CD4-positive, alpha-beta T cell treated with Interleukin-15 for 1 hour (primary cell): Measurements from ENCODE around the gene HES5.
A peak's percentile ranks its signal among the peaks of the same experiment; 100 is the strongest.
"Not testable (repeated sequence)": the region's sequence is repeated elsewhere in the genome, so short reads cannot be mapped to it uniquely, and the experiment has no call there.

Experiments used
- DNase-seq: peaks from one replicate; pipeline ENCODE4 v3.0.0-alpha.2; 2020

HES5 gene, protein sequence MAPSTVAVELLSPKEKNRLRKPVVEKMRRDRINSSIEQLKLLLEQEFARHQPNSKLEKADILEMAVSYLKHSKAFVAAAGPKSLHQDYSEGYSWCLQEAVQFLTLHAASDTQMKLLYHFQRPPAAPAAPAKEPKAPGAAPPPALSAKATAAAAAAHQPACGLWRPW

DNA sequence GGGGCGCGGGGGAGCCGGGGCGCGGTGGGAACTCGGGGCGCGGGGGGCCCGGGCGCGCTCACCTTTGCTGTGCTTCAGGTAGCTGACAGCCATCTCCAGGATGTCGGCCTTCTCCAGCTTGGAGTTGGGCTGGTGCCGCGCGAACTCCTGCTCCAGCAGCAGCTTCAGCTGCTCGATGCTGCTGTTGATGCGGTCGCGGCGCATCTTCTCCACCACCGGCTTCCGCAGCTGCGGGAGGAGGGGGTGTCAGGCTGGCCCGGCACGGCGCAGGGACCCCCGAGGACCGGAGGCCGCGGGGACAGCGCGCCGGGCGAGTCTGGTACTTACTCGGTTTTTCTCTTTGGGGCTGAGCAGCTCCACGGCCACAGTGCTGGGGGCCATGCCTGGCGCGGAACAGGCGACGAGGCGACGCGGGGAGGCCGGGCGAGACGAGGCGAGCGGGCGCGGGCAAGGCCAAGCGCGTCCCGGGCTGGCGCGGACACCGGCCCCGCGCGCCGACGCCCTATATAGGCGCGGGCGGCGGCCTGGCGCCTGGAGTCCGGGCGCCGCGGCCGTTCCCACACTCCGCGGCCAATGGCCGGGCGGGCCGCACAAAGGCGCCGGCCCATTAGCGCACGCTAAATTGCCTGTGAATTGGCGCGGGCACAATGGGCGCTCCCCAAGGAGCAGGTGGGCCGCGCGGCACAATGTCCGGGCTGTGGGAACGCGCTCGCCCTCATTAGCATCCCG lies at the start of gene HES5:
Gene HES5, minus strand, starts transcription at position 480 of the 729 bp plus-strand sequence. Its CDS starts 99 bp downstream, at position 381.
- no peak for DNase-seq

DNA sequence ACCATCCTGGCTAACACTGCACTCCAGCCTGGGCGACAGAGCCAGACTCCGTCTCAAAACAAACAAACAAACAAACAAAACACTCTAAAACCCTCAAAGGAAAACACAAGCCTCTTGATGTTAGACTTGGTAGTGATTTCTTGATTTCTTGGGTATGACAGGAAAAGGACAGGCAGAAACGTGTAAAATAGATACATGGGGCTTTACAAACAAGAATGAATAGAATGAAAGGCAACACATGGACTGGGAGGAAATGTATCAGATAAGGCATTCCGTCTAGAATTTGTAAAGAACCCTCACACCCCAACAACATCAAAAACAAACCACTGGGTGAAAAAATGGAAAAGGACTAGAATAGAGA lies 48.7 kb upstream of the HES5 start:
- no peak for DNase-seq

DNA sequence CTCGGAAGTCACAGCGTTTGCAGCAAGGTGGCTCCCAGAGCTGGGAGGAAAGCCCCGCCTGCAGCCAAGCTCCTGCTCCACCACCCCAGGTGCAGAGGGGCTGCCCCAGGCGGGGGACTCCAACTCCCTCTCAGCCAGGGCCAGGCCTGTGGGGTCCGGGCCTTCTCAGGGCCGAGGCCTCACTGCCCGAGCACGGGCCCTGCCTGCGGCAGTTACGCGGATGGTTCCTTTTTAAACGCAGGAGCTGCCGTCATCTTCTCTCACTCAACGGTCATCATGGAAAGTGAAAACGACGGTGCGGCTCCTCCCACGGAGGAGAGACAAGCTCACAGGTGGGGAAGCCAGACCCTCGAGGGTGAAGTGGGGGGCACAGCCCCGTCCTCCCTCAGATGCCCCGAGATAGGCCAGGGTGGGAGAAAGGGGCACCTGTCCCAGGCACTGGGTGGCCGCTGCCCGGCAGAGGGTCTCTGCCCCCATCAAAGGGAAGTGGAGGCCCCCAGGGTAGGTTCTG lies 47.6 kb upstream of the HES5 start:
- DNase-seq = peak; percentile 56

DNA sequence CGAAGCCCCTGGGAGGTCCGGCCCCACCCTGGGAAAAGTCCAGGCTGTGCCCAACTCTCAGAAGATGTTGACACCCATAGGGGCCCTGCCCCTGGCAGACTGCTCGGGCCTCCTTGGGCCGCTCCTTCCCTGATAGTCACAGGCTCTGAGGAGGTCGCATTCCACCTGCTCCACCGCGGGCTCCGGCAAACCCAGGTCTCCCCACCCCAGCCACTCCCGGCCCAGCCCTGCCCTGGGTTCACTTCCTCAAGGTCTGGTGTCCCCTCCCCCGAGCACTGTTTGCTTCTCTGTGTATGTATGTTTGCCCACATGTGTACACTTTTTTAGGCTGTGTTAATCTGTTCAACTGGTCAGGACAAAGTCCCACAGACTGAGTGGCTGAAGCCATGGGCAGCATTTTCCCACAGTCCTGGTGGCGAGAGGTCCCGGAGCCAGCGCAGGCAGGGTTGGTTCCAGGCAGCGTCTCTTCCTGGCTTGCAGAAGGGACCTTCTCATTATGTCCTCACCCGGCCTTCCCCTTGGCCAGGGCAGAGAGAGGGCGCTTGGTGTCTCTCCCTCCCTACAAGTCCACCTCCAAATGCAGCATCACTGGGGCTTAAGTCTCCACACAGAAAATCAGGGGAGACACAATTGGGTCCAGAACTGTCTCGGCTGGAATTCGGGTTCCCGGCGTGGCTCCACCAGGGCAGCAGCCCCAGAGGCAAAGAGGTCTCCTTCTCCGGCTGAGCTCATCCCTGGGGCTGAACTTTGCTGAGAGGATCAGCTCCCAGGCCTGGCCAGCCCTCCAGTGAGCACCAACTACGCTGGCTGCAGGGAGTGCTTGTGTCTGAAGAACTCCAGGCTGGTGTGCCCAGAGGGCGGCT lies 46.0 kb upstream of the HES5 start:
- DNase-seq = peak; percentile 28

DNA sequence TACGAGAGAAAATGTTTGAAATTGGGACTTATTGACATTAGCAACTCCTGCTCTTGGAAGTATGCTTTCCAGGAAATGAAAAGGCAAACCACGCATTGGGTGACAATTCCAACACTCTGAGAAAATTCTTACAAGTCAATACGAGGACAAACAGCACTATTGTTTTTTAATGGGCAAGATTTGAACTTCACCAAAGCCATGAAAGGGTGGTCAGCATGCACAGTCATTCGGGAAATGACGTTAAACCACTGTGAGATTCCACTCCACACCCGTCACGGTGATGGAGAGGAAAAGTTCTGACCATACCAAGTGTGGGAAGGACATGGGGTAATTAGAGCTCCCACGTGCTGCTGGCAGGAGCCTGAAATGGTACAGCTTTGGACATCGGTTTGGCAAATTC lies 44.3 kb upstream of the HES5 start:
- DNase-seq = no peak

DNA sequence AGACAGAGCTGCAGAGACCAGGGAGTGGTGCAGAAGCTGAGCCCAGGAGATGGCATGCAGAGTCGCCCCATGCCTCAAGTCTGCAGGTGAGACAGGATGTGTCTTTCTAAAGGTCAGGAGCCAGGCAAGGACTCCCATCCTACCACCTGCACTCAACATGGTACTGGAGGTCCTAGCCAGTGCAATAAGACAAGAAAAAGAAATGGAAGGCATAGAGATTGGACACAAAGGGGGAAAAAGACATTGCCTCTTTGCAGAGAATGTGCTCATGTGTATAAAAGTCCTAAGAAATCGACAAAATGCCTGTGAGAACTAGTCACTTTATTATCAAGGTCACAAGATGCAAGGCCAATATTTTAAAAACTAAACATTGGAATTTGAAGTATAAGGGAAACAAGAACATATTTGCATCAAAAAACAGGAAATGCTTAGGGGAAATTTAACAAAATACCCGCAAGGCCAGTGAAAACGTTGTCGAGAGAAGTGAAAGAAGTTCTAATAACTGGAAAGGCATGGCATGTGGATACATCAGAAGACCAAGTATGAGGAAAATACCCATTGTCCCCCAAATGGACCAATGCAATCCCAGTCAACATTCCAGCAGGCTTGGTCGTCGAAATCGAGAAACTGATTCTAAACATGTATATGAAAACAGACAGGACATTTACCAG lies 43.3 kb upstream of the HES5 start:
- DNase-seq = no peak

DNA sequence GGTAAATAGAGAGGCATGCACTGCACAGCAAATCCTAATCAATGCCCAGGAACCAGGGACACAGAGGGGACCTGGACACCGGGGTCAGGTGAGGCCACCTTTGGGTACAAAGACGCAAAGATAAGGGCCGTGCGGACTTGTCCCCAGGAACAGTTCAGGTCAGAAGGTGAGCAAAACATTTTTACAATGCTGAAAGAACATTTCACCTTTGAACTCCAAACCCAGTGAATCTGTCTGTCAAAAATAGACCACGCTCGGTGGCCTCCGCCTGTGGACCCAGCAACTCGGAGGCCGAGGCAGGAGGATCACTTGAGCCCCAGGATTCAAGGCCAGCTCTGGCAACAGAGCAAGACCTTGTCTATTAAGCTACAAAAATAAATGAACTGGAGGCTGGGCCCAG lies 41.3 kb upstream of the HES5 start:
- DNase-seq = no peak

DNA sequence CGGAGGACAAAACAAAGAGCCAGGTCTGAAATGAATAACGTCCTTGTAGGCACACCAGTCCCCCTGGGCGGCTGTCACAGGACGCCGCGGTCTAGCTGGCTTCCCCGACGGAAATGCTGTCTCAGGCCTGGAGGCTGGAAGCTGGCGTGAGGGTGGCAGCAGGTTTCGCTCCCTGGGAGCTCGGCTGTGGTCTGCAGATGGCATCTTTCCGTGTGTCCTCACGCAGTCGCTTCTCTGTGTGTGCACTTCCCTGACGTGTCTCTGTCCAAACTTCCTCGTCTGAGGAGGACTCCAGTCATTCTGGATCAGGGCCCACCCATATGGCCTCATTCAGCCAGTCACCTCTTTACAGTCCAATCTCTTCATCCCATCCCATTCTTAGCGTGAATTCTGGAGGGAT lies 40.3 kb upstream of the HES5 start:
- DNase-seq = no peak

DNA sequence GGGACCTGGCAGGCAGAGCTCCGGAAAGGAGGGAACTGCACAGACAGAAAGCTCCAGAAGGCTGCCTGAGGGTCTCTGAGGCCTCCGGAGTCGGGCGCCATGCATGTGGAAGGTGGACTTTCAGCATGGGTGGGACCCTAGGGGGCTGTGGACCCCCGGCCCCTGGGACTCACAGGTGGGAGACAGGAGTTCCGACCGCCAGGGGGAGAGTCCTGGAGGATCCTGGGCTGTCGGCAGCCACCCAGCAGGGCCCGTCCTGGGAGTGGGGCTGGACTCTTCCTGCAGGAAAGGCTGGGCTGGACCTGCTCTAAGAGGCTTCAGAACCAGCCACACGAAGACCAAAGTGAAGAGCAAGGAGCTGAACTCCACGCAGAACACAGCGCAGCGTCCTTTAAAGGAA lies 39.6 kb upstream of the HES5 start:
- not testable (repeated sequence) for DNase-seq

DNA sequence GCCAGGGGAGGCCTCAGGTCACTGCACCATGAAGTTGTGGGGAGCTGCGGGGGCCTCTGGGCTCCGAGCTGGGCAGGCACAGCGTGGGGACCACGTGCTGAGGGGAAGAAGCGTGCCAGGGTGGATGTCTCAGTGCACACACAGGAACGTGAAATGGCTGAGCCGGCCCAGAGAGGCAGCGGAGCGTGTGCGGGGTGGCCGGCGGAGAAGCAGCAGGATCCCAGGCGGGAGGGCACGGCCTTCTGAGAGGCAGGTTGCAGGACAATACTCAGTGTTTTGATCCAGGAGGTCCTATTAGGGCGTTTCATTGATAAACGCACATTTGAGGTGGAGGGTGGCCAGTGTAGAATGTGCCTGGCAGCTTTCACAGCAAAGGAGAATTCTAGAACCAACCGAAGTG lies 39.0 kb upstream of the HES5 start:
- DNase-seq = no peak

DNA sequence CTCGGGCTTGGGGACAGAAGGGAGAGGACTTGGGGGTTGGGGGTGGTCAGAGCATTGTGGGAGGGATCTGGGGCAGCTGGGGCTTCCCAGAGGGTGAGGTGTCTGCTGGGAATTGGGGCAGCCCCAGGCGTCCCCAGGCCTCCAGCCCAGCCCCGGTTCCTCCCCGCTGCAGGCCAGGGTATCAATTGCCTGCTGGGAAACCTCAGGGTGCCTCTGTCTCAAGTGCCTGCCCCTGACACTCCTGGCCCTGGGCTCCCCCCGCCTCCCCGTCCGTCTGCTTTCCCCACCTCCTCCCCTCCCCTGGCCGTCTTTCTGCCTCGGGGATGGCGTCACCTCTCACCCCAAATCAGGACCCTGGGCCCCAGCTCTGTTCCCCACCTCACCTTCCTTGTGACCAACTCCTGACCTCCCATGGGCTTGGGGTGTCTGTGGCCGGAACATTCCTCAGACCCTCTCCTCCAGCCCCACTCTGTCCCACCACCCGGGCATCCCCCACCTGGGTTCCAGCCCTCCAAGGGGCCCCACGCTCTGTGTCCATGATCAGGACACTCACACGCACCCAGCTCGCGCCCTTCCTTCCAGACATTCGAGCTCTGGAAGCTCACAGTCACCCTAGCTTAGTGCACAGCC lies 38.2 kb upstream of the HES5 start:
- not testable (repeated sequence) for DNase-seq

DNA sequence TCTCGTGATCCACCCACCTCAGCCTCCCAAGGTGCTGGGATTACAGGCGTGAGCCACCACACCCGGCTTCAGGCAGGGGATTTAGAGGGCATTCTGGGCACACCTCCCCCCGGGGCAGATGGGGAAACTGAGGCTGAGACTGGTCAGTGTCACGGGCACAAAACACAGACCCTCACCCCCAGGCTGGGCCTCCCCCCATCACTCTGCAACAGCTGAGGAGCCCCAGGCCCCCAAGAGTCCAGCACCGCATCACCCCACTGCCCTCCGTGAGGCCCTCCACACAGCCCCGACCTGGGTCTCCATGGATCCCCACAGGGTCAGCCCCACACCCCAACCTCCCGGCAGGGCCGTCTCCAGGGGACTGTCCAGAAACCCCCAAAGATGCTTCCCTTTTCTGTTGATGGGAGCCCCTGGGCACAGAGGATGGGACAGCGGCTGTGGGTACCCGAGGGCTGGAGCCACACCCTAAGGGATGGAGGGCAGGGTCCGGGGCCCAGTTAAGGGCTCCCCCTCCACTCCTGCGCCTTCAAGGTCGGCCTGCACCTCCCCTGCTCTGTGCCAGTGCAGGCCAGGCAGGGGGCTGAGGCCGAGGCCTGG lies 37.1 kb upstream of the HES5 start:
- DNase-seq = no peak

DNA sequence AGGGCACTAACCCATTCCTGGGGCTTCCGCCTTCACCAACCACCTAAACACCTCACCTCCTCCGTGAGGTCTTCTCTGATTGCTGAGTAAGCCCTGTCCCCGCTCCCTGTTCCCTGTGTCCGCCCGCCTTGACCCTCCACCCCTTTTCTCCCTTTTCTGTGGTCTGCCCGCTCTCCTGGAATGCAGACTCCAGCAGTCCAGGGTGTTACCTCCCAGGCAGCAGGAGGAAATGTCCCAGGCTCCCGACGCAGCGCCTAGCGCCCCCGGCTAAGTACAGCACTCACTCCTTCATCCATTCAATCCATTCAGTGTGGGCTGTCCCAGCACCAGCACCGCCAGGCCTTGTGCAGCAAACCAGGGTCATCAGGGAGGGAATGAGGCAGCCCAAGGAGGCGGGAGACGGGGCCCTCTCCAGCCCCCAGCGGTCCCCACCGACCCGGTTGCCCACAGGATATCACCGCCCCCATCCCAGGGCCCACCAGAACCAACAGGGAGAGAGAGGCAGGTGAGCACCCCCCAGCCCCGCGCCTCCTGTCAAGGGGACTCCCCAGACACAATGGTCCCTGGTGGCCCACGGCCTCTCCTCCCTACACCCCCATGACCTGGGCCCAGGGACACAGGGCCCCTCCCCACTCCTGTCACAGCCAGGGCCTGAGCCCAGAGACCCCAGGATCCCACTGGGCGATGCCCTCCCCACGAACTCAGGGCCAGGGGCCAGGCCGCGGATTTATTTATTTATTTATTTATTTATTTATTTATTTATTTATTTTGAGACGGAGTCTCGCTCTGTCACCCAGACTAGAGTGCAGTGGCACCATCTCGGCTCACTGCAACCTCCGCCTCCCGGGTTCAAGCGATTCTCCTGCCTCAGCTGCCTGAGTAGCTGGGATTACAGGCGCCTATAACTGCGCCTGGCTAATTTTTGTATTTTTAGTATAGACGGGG lies 36.3 kb upstream of the HES5 start:
- no peak for DNase-seq

DNA sequence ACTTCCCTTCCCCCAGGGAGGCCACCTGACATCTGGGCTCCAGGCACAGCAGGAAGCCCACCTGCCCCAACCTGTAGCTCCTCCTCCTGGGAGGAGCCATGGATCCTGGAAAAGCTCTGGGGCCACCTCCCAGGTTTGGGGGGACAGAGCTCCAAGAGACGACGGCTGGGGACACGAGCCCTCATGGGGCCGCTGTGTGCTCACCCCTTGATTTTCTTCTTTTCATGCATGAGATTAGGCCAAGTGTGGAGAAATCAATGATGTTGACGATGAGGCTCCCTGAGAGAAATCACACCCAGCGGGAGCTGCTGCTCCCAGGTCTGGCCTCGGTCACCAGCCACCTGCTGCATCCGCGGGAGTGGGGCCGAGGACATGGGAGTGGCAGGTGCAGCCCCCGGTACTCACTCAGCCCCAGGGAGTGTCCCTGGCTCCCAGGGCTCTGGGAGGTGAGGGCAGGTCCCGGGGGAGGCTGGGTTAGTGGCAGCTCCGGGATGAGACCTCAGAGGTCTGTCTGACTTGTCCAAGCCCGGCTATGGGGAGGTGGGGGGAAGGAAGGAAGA lies 34.8 kb upstream of the HES5 start:
- no peak for DNase-seq

DNA sequence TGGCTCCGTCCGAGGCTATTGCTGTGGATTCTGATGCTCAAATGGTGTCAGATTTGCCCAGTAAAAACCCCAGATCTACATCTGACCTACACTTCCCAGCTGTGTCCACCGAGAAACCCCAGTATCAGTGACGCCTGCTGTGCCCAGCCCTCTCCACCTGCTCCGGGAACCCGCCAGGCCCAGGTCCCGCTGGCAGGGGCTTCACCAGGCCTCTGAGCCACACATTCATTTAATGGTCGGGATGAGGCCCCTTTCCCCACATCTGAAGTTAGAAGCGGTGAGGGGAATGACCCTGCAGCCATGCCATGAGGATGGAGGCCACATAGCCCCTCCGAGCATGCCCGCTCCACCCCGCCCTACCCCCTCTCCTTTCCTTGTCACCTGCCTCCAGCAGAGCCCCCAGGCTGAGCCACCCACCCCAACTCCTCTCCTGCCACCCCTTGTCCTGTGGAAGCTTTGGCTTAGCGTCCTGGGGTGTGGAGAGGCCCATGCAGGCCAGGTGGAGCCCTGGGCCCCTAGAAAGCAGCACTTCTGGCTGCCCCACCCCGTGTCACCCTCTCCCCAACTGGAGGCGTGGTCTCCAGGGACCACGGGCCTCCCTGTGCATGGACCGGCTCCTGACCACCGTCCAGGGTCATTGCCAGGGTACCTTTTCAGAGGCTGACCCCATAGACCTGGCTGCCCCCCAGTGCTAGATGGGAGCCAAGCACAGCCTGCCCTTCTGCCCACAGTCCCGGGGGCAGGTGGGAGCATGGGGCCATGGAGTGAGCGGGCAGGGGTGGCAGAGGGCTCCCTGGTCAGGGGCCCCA lies 34.1 kb upstream of the HES5 start:
- DNase-seq = no peak

DNA sequence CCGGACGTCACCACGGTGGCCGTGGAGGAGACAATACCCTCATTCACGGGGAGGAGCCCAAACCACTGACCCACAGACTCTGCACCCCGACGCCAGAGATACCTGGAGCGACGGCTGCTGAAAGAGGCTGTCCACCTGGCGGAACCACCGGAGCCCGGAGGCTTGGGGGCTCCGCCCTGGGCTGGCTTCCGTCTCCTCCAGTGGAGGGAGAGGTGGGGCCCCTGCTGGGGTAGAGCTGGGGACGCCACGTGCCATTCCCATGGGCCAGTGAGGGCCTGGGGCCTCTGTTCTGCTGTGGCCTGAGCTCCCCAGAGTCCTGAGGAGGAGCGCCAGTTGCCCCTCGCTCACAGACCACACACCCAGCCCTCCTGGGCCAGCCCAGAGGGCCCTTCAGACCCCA lies 33.1 kb upstream of the HES5 start:
- no peak for DNase-seq

DNA sequence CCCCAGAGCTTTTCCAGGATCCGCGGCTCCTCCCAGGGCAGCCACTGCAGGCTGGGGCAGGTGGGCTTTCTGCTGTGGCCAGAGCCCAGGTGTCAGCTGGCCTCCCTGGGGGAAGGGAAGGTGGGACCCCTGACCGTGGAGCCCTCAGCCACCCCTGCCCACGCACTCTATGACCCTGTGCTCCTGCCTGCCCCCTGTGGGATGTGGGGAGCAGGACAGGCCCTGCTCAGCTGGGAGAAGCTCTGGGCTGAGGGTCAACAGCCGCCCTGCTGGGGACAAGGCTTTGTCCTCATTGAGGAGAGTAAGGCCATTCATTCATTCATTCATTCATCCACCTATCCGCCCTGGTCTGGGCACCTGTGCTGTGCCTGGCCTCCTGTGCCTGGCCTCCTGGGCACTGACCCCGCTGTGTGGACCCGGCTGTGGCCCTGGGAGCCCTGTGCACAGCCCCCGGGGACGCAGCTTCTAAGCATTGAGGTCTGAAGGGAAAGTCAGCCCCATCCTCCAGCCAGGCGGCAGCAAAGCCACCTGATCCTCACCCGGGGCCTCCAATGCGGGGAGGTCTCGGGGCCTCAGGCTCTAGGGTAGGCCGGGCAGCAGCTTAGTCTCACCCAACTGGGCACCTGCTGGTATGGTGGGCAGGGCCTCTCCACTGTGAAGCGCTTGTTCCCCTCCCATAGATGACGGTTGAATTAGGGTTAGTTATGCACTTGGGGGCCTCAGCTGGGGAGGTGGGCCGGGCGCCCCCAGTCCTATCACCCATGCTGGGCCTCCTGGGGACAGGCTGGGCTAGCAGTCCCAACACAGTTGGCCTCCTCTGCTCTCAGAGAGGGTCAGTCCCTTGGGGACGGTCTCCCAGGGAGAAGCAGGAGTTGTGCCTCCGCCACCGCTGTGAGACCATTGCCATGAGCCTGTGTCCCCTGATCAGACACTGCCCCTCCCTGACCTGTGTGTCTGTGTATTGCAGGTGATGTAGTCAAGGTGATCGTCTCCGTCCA lies 32.1 kb upstream of the HES5 start:
- DNase-seq = no peak

DNA sequence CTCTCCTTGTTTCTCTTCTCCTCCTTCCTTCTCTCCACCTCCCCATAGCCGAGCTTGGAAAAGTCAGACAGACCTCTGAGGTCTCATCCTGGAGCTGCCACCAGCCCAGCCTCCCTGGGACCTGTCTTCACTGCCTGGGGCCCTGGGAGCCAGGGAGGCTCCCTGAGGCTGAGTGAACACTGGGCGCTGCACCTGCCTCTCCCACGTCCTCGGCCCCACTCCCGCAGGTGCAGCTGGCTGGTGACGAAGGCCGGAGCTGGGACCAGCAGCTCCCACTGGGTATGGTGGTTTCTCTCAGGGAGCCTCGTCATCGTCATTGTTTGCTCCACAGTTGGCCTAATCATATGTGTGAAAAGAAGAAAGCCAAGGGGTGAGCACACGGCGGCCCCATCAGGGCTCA lies 31.4 kb upstream of the HES5 start:
- DNase-seq = no peak
